Erythroblast (primary cell): ENCODE measurements around the gene ADPRM.

Source experiments
- GATA1 ChIP-seq: IDR thresholded peaks from 2 replicates; pipeline ENCODE4 v1.6.1; 2011; ENCODE audit warnings: low read depth, mild to moderate bottlenecking, control low read depth, low read length, moderate library complexity
- POLR2A ChIP-seq: IDR thresholded peaks from 2 replicates; pipeline ENCODE4 v1.6.1; 2011; ENCODE audit warnings: mild to moderate bottlenecking, low read length

GRCh38 chr17:10681866-10682446 is 15.4 kb upstream of the ADPRM start:
- TF ChIP-seq POLR2A (no peak), GATA1 (no peak)
